Erythroblast (primary cell): ENCODE data around the gene NLRP6.
"Not testable (repeated sequence)": the region's sequence is repeated elsewhere in the genome, so short reads cannot be mapped to it uniquely, and the experiment has no call there.

ENCODE experiments used
- DNase-seq, 2 experiments: peaks; one replicate each; lab custom pipeline; 2025; lab: John Stamatoyannopoulos, UW
- GATA1 ChIP-seq: IDR thresholded peaks from 2 replicates; pipeline ENCODE4 v1.6.1; 2011; ENCODE audit warnings: low read depth, mild to moderate bottlenecking, control low read depth, low read length, moderate library complexity
- POLR2A ChIP-seq: IDR thresholded peaks from 2 replicates; pipeline ENCODE4 v1.6.1; 2011; ENCODE audit warnings: mild to moderate bottlenecking, low read length

The NLRP6 gene

DNA sequence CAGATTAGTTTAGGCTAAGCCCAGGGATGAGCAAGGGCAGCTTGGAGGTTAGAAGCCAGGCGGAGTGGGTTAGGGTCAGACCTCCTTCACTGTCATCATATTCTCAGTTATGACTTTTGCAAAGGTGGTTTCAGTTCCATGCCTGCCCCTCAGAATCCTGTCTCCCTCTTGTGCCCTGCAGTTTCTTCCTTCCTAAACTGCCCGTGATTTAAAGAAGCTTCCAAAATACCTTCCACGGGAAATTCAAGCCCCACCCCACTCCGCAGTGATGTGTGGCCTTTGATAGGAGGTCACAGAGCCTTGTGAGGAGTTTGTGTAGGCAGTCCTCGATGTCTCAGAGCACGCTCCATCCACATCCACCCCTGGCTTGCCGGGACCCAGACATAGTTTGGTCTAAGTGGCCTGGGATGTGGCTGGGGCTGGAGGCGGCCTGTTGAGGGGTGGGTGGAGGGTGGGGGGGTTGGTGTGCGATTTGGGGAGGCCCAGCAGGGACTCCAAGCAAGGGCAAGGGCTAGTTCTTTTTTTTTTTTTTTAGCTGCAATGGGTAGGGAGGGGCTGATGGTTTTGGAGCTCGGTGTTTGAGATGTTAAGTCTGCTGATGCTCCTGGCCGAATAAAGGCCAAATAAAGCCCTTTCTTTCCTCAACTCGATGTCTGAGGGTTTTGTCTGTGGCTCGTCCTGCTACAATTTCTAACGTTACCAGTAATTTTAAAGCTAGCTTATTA lies 34.0 kb downstream of the NLRP6 start:
- TF ChIP-seq GATA1 (no peak), POLR2A (no peak)
- DNase-seq, result no peak

- TF ChIP-seq GATA1 (no peak), POLR2A (no peak)
- no peak for DNase-seq
Observed at GRCh38 chr11:313304-313786, 35.1 kb downstream of the NLRP6 start.

DNA sequence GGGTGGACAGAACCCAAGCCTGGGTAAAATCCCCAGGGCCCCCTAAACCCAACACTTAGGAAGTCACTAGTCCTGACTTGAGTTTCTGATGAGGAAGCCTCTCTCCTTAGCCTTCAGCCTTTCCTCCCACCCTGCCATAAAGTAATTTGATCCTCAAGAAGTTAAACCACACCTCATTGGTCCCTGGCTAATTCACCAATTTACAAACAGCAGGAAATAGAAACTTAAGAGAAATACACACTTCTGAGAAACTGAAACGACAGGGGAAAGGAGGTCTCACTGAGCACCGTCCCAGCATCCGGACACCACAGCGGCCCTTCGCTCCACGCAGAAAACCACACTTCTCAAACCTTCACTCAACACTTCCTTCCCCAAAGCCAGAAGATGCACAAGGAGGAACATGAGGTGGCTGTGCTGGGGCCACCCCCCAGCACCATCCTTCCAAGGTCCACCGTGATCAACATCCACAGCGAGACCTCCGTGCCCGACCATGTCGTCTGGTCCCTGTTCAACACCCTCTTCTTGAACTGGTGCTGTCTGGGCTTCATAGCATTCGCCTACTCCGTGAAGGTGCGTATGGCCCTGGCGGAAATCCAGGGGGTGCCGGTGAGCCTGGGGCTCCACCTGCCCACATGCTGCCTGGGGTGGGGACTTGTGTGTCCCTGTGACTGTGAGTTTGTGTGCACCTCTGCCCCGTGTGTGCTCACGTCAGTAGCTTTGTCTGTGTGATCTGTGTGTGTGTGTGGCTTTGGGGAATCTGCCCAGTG lies 35.8 kb downstream of the NLRP6 start, which contains the start of gene IFITM1:
Gene IFITM1 (plus strand): TSS at position 254 of the 767 bp plus-strand sequence. CDS start 131 bp downstream, at position 385.
- DNase-seq, result no peak
- TF ChIP-seq GATA1, result no peak
- peak; percentile 44 for TF ChIP-seq POLR2A

DNA sequence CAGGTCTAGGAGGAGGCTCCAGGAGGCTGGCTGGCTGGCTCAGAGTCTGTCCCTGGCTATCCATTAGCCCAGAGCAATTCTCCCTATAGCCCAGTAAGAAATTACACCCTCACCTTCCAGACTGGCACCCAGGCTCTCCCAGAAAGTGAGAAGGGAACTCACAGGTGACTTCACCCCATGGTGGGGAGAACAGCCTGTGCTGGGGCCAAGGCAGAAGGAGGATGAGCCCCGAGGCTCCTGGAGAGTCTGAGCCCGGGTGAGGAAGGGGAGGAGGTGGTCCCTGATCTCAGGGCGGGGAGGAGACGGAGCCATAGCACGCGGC lies 36.3 kb downstream of the NLRP6 start:
- not testable (repeated sequence) for DNase-seq

GRCh38 chr11:315051-315481 lies 36.9 kb downstream of the NLRP6 start:
- TF ChIP-seq GATA1 (no peak), POLR2A (no peak)
- no peak for DNase-seq

DNA sequence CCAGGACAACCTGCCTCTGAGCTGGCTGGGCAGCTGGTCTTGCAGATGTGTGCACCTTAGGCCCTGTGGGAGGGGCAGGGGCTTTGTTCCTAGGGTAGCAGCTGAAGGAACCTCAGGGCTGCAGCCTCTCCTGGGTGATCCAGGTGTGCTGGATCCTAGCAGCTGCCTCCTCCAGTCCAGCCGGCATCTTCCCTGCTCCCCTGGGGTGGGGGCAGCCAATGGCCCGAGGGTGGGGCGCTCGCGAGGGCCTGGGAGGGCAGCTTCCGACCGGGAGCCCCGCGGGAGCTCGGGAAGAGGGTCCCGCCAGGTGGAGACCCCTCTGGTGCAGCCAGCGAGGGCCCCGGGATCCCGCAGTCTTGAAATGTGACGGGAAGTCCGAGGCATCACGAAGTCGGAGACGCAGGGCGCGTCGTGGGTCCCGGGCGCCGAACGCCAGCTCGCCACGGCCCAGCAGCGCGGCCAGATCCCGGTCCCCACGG lies 37.3 kb downstream of the NLRP6 start:
- TF ChIP-seq GATA1, result no peak
- no peak for TF ChIP-seq POLR2A
- DNase-seq, result no peak

DNA sequence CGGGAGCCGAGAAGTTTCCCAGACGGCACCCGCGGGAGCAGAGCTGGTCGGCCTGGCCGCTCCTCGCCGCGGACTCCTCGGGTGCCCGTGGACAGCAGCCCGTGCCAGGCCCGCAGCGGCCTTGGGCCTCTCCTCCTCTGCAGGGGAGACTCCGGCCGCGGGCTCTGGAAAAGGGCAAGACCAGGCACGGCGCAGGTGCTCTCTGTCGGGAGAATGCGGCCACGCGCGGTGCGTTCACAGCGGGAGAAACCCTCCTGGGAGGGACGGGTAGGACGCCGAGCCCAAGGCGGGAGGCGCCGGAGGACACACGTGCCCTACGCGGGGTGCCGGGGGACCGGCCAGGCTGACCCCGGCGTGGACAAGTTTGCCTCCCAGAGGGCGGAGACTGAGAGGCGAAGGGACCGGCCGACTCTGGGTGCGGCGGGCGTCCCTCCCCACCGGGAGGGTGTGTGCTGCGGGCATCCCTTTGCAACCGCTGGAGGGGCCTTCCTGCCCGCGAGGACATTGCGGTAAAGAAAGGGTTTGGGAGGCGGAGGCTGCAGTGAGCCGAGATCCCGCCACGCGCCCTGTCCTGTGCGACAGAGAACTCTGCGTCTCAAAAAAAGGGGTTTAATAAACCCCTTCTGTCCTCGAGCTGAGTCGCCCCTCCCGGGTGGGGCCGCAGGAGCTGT lies 38.0 kb downstream of the NLRP6 start:
- no peak for TF ChIP-seq GATA1
- TF ChIP-seq POLR2A, result no peak
- DNase-seq, result no peak

DNA sequence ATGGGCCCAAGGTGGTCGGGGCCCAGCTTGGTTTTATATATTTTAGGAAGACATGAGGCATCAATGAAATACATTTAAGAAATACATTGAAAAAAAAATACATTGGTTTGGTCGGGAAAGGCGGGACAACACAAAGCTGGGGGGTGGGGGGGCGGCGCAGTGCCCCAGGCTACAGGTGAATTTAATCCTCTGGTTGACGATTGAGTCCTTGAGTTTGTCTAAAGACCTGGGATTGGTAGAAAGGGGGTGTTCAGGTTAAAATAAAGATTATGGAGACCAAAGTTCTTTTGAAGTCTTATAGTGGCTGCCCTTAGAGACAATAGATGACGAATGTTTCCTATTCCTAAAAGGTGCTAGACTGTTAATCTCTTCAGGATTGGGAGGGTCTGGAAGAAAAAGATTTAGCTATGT lies 38.7 kb downstream of the NLRP6 start:
- DNase-seq, result no peak
- TF ChIP-seq GATA1, result no peak
- no peak for TF ChIP-seq POLR2A

DNA sequence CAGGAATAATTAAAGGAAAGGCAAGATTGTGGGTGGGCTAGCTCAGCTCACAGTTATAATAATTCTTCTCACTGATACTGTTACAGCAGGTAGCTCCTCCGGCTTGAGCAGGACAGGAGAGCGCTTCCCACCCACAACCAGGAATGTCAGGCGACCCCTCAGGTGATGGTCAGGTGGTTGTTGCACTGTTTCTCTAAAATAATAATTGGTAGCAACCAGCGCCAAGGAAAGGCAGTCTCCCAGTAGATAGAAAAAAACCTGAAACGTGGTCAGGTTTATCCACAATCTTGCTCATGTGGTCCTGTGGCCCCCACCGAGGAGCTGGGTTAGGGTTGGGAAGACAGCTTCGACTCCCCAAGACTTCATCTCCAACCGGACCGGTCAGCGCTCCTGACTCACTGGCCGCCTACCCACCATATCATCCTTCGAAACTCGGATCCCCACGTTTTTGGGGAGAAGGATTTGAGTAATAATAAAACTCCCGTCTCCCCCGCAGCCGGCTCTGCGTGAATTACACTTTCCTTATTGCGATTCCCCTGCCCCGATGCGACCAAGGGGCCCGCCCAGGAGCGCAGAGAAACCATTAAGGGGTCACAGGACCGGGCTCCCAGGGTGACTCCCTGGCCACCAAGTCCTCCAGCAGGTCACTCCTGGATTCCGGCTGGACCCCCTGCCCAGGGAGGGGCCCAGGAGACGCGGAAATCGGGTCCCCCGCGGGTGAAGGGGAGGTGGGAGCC lies 39.6 kb downstream of the NLRP6 start:
- not testable (repeated sequence) for DNase-seq

DNA sequence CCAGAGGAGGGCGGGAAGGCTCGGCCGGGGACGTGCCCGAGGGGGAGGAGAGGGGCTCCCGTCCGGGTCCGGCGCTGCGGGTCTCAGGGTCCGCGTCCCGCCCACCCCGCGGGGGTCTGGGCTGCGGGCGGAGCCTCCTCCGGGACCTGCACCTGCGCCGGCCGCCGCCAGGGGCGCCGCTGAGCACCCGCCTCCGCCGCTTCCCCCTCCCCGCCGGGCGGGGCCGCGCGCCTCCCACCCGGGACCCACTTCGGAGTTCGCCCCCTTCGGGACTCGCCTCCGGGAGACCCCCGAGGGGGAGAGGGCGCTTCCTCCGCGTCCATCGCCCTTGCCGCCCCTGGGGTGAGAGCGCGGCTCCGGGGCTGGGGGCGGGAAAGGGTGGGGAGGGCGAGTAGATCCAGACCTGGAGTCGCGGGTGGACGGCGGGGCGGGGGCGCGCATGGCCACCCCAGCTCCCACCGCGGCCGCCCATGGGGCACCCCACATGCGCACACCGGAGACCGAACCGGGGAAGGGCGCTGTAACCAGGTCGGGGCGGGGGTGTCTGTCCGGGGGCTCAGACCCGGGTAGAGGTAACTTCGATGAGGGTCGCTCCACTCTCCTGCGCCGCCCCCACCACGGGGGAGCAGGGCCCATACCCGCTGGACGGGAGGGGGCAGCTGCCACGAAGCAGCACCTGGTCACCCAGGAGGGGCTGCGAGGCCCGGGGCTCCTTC lies 40.4 kb downstream of the NLRP6 start:
- not testable (repeated sequence) for DNase-seq

DNA sequence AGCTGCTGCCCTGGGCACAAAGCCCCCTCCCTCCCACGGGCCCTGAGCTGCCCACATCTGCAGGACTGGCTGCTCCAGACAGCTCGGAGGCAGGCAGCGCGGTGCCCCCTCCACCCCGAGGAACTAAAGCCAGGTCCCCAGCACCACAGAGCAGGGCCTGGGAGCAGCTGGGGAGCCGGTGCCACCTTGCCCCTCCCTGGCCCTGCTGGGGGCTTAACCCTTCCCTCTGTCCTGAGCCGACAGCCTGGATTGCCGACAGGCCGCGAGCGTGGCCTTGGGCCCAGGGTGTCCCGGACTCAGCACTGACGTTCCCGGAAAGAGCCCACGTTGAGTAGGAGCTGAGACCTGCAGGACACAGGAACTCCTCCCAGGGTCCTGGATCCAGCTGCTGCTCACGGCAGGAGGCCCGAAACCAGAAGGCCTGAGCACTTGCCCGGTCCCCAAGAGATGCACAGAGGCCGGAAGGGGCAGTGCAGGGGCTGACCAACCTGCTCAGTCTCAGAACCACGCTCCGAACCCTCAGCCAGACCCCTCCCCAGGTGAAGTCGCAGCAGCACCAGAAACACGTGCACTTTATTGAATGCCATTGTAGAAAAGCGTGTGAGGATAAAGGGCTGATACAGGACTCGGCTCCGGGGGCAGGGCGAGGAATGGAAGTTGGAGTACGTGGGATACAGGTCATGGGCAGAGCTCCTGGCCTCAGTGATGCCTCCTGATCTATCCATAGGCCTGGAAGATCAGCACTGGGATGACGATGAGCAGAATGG lies 41.1 kb downstream of the NLRP6 start:
- DNase-seq, result not testable (repeated sequence)

DNA sequence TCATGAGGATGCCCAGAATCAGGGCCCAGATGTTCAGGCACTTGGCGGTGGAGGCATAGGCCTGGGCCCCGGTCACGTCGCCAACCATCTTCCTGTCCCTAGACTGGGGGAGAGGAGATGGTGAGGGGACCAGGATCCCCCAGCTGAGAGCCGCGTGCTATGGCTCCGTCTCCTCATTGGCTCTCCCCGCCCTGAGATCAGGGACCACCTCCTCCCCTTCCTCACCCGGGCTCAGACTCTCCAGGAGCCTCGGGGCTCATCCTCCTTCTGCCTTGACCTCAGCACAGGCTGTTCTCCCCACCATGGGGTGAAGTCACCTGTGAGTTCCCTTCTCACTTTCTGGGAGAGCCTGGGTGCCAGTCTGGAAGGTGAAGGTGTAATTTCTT lies 41.7 kb downstream of the NLRP6 start:
- not testable (repeated sequence) for DNase-seq

- TF ChIP-seq POLR2A (no peak), GATA1 (no peak)
- DNase-seq, result no peak
Observed at GRCh38 chr11:324156-324555, 45.9 kb downstream of the NLRP6 start.

DNA sequence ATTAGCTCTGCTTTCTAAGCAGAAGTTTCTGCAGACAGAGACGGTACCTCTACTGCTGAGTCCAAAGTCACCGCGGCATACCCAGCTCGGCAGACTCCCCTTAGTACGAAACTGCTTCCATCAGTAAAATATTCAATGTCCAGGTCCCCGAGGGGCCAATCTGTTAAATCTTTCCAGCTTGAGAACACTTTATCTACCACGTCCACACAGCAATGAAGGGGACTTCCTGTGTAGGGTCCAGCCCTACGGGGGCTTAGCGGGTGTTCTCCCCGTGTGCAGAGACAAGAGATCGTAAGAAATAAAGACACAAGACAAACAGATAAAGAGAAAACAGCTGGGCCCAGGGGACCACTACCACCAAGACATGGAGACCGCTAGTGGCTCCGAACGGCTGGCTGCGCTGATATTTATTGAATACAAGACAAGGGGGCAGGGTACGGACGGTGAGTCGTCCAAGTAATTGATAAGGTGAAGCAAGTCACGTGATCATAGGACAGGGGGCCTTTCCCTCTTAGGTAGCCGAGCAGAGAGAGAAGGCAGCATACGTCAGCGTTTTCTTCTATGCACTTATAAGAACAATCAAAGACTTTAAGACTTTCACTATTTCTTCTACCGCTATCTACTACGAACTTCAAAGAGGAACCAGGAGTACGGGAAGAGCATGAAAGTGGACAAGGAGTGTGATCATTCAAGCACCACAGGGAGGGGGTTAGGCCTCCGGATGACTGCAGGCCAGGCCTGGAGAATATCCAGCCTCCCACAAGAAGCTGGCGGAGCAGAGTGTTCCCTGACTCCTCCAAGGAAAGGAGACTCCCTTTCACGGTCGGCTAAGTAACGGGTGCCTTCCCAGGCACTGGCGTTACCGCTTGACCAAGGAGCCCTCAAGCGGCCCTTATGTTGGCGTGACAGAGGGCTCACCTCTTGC lies 46.6 kb downstream of the NLRP6 start:
- DNase-seq, result not testable (repeated sequence)
